A549 (cell line): ENCODE measurements around the gene DLG2. TPM values are rescaled to one million over a fixed set of nuclear protein-coding genes. Genes with fewer than 3 reads are reported as not detected.

Experiments
- ATAC-seq, 2 experiments: fragments of 200-7000 bp in 1 of 2; fragments of >200 bp in 1 of 2; cut with Nextera tagmentation in 1 of 2; cut with Tn5 transposase in 1 of 2; 3 replicates each; pipeline versions ENCODE4 v1.8.0 to v1.9.1; 2018 to 2020; ENCODE audit warnings: mild to moderate bottlenecking in 1 of 2, moderate library complexity in 1 of 2
- CTCF ChIA-PET: fragments of 300-600 bp; sonication (Branson Sonifier 250); formaldehyde crosslinking; extraction: SDS; loops from one replicate; lab custom pipeline; 2021; ENCODE audit warnings: antibody characterized with exemption, inconsistent platforms; lab: Yijun Ruan, JAX
- POLR2A ChIA-PET: fragments of 350-600 bp; formaldehyde crosslinking; extraction: SDS; loops from one replicate; lab custom pipeline; 2021; ENCODE audit warnings: antibody characterized with exemption, inconsistent platforms; lab: Yijun Ruan, JAX
- DNase-seq, 2 experiments: peaks; one replicate each; pipeline versions ENCODE4 v3.0.0 to v3.0.0-alpha.2; 2011 to 2016; ENCODE audit warnings: low read depth in 1 of 2, low spot score in 1 of 2
- FAIRE-seq: peaks from 2 replicates; lab custom pipeline; 2011; peaks lifted over from hg19 to GRCh38; lab: Jason Lieb, UNC
- H3K27ac ChIP-seq, 2 experiments: fragments of >200 bp; sonication (Bioruptor Twin); formaldehyde crosslinking; 3 replicates each; pipeline ENCODE4 v1.5.1; 2016 to 2017
- H3K4me1 ChIP-seq: fragments of >200 bp; sonication (Bioruptor Twin); formaldehyde crosslinking; 3 replicates; pipeline ENCODE4 v1.6.1; 2016
- H3K4me2 ChIP-seq: fragments of >200 bp; sonication (Bioruptor Twin); formaldehyde crosslinking; 3 replicates; pipeline ENCODE4 v1.6.1; 2016
- H3K4me3 ChIP-seq: fragments of >200 bp; sonication (Bioruptor Twin); formaldehyde crosslinking; 3 replicates; pipeline ENCODE4 v1.5.1; 2016
- H3K9me3 ChIP-seq: fragments of >200 bp; sonication (Bioruptor Twin); formaldehyde crosslinking; 3 replicates; pipeline ENCODE4 v1.6.1; 2016
- BCL3 ChIP-seq: fragments of >200 bp; sonication (Bioruptor Twin); formaldehyde crosslinking; IDR thresholded peaks from 3 replicates; pipeline ENCODE4 v1.6.1; 2016
- BHLHE40 ChIP-seq: IDR thresholded peaks from 2 replicates; pipeline ENCODE4 v1.6.1; 2012; ENCODE audit warnings: low read depth, low read length, inconsistent platforms
- CBX8 ChIP-seq: fragments of 200-600 bp; sonication (generic); IDR thresholded peaks from 2 replicates; pipeline ENCODE4 v1.6.1; 2016
- CEBPB ChIP-seq, 2 experiments: fragments of >200 bp in 1 of 2; sonication (Bioruptor Twin) in 1 of 2; formaldehyde crosslinking in 1 of 2; IDR thresholded peaks; 2 replicates each; pipeline ENCODE4 v1.6.1; 2012 to 2016
- CHD2 ChIP-seq: fragments of 150-350 bp; IDR thresholded peaks from 2 replicates; pipeline ENCODE4 v1.6.1; 2014; ENCODE audit warnings: low read length; ENCODE audit not compliant: partially characterized antibody
- CTCF ChIP-seq: fragments of >200 bp; sonication (Bioruptor Twin); formaldehyde crosslinking; IDR thresholded peaks from 3 replicates; pipeline ENCODE4 v1.5.1; 2016
- EHMT2 ChIP-seq: fragments of 200-600 bp; sonication (generic); IDR thresholded peaks from 2 replicates; pipeline ENCODE4 v1.6.1; 2016; ENCODE audit warnings: antibody characterized with exemption, low read depth, mild to moderate bottlenecking, moderate library complexity
- ELK1 ChIP-seq: fragments of 150-350 bp; IDR thresholded peaks from 2 replicates; pipeline ENCODE4 v1.6.1; 2014; ENCODE audit warnings: low read depth, mild to moderate bottlenecking, low read length
- EP300 ChIP-seq, 2 experiments: fragments of >200 bp; sonication (Bioruptor Twin); formaldehyde crosslinking; IDR thresholded peaks; 2 replicates in 1 of 2; 3 replicates in 1 of 2; pipeline ENCODE4 v1.6.1; 2016 to 2017
- HDAC2 ChIP-seq: fragments of 200-600 bp; sonication (generic); IDR thresholded peaks from 2 replicates; pipeline ENCODE4 v1.6.1; 2016
- HES2 ChIP-seq: fragments of >200 bp; sonication (Bioruptor Twin); formaldehyde crosslinking; IDR thresholded peaks from 2 replicates; pipeline ENCODE4 v1.6.1; 2016
- HEYL ChIP-seq: fragments of 250-450 bp; sonication (Bioruptor Pico); IDR thresholded peaks from 2 replicates; pipeline ENCODE4 v1.8.0; 2021; ENCODE audit warnings: mild to moderate bottlenecking, moderate library complexity
- HOXA7 ChIP-seq: fragments of 250-450 bp; sonication (Bioruptor Pico); IDR thresholded peaks from 2 replicates; pipeline ENCODE4 v1.5.0; 2020; ENCODE audit warnings: mild to moderate bottlenecking, moderate library complexity
- JUNB ChIP-seq: fragments of >200 bp; sonication (Bioruptor Twin); formaldehyde crosslinking; IDR thresholded peaks from 2 replicates; pipeline ENCODE4 v1.6.1; 2016
- KDM1A ChIP-seq: fragments of 200-600 bp; sonication (generic); IDR thresholded peaks from 2 replicates; pipeline ENCODE4 v1.6.1; 2016; ENCODE audit warnings: low read depth, mild to moderate bottlenecking
- KDM5A ChIP-seq: fragments of 200-600 bp; sonication (generic); IDR thresholded peaks from 2 replicates; pipeline ENCODE4 v1.6.1; 2016; ENCODE audit warnings: antibody characterized with exemption, mild to moderate bottlenecking
- MAFK ChIP-seq: fragments of 450-650 bp; IDR thresholded peaks from 2 replicates; pipeline ENCODE4 v1.6.1; 2014; ENCODE audit not compliant: partially characterized antibody
- POLR2A ChIP-seq: IDR thresholded peaks from 2 replicates; pipeline ENCODE4 v1.6.1; 2012; ENCODE audit warnings: mild to moderate bottlenecking, low read length
- RAD21 ChIP-seq, 2 experiments: fragments of >200 bp in 1 of 2; sonication (Bioruptor Twin) in 1 of 2; formaldehyde crosslinking in 1 of 2; IDR thresholded peaks in 1 of 2; conservative IDR thresholded peaks in 1 of 2; 2 replicates in 1 of 2; 3 replicates in 1 of 2; pipeline ENCODE4 v1.6.1; 2012 to 2018; ENCODE audit warnings: inconsistent platforms in 1 of 2
- RARB ChIP-seq: fragments of 250-450 bp; sonication (Bioruptor Pico); IDR thresholded peaks from 2 replicates; pipeline ENCODE4 v1.8.0; 2021; ENCODE audit warnings: mild to moderate bottlenecking, moderate library complexity
- RCOR1 ChIP-seq: fragments of 150-350 bp; IDR thresholded peaks from 2 replicates; pipeline ENCODE4 v1.6.1; 2014; ENCODE audit warnings: antibody characterized with exemption, low read length, low read depth
- SMC3 ChIP-seq: fragments of >200 bp; sonication (Bioruptor Twin); formaldehyde crosslinking; IDR thresholded peaks from 3 replicates; pipeline ENCODE4 v1.6.1; 2018; ENCODE audit warnings: inconsistent platforms
- TFCP2L1 ChIP-seq: fragments of 250-450 bp; sonication (Bioruptor Pico); IDR thresholded peaks from 2 replicates; pipeline ENCODE4 v1.5.0; 2021; ENCODE audit warnings: mild to moderate bottlenecking
- WGBS: methylation state at CpG from one replicate; pipeline ENCODE4 v1.1.6; 2017; ENCODE audit errors: missing lambda C conversion rate; 5-methylcytosine and 5-hydroxymethylcytosine counted together
- polyA plus RNA-seq, 4 experiments: library from polyadenylated mRNA; depleted of rRNA in 3 of 4; stranded (reverse); fragments of >200 nt; fragmentation: RNase III in 1 of 4; extraction: RNeasy Plus Mini Kit Qiagen cat#74134 plus additional on column Dnase treatment in 1 of 4; gene quantifications; 2 replicates in 3 of 4; 3 replicates in 1 of 4; pipeline ENCODE4 v1.2.3, GENCODE V29; 2011 to 2017
- TF ChIP-seq, protein P1 (sequence below): IDR thresholded peaks from 2 replicates; pipeline ENCODE4 v1.6.1; 2012

The DLG2 gene
- polyA plus RNA-seq, 2 of the 4 experiments (the other 2 are of a cell fraction) = 0.26 to 0.79 TPM

GRCh38 chr11:83427943-83428342 is 2199.2 kb downstream of the DLG2 start:
- Histone ChIP-seq H3K4me3 (no peak overlapping the region), H3K9me3 (no peaks in the 10 kb centered on the region), H3K27ac (no peak overlapping the region), H3K4me1 (no peaks in the 10 kb centered on the region), H3K4me2 (no peak overlapping the region)
- TF ChIP-seq TFCP2L1 (no peak), HDAC2 (no peak), POLR2A (no peak), CTCF (no peak), SMC3 (no peak), EHMT2 (no peak), BHLHE40 (no peak), RARB (CRISPR knock-in tag) (no peak), RAD21 (conservative IDR thresholded peaks at IDR 0.05 in 1 of 2, IDR thresholded peaks at IDR 0.05 in 1 of 2) (no peak)
- POLR2A ChIA-PET = no interaction called here
- FAIRE-seq (no peak), ATAC-seq (no peak), DNase-seq (no peak)
- CTCF ChIA-PET = no interaction called here
- 0% methylated on average over 2 of the region's 2 CpGs for WGBS

DNA sequence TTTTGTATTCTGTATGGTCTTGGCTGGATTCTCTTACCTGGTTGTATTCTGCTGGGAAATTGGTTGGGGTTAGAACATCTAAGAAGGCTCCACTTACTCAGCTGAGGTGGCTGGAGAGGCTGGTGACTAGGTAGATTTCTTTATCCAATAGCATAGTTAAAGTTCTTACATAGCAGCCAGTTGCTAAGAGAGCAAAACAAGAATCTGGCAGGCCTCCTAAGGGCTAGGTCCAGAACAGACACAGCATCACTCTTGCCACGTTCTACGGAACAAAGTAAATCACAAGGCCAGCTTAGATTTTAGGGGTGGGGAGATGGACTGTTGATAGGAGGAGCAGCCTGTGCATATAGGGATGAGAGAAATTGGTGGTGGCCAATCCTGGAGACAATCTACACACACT is 2199.6 kb downstream of the DLG2 start:
- Histone ChIP-seq H3K27ac (no peak overlapping the region), H3K4me1 (no peaks in the 10 kb centered on the region), H3K9me3 (no peaks in the 10 kb centered on the region), H3K4me3 (no peak overlapping the region), H3K4me2 (no peak overlapping the region)
- no peak for ATAC-seq
- 40% methylated on average over 2 of the region's 2 CpGs for WGBS
- ChIA-PET POLR2A (no interaction called here), CTCF (no interaction called here)
- no peak for DNase-seq
- FAIRE-seq = no peak
- TF ChIP-seq HDAC2 = no peak
- no peak for TF ChIP-seq ELK1
- TF ChIP-seq MAFK = no peak
- TF ChIP-seq HES2 = no peak
- no peak for TF ChIP-seq CEBPB (IDR thresholded peaks at IDR 0.05)
- no peak for TF ChIP-seq RARB (CRISPR knock-in tag)
- no peak for TF ChIP-seq CBX8
- no peak for TF ChIP-seq RCOR1
- no peak for TF ChIP-seq HOXA7 (CRISPR knock-in tag)
- TF ChIP-seq HEYL (CRISPR knock-in tag) = no peak
- TF ChIP-seq, protein P1, sequence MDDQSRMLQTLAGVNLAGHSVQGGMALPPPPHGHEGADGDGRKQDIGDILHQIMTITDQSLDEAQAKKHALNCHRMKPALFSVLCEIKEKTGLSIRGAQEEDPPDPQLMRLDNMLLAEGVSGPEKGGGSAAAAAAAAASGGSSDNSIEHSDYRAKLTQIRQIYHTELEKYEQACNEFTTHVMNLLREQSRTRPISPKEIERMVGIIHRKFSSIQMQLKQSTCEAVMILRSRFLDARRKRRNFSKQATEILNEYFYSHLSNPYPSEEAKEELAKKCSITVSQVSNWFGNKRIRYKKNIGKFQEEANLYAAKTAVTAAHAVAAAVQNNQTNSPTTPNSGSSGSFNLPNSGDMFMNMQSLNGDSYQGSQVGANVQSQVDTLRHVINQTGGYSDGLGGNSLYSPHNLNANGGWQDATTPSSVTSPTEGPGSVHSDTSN = no peak
- TF ChIP-seq KDM5A = no peak
- no peak for TF ChIP-seq KDM1A
- no peak for TF ChIP-seq EP300 (IDR thresholded peaks at IDR 0.05)
- TF ChIP-seq, all 56 proteins: peak for 0

DNA sequence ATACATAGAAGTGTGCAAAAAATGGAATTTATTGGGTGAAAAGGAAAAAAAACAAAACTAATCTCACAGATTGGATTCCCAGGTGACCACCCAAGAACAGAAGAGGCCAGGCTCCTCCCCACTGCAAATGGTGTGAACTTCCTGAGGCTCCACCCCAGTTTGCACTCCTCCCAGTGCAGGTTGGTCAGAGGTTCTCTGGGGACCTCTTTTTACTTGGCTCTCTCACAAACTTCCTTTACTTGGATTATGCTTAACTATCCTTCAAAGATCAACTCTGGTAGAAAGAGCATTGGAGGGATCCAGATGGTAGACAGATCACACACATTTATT is 2202.0 kb downstream of the DLG2 start:
- no peaks in the 10 kb centered on the region for H3K9me3 ChIP-seq
- H3K4me3 ChIP-seq = no peak overlapping the region
- H3K4me1 ChIP-seq = no peaks in the 10 kb centered on the region
- no peak for DNase-seq
- ChIA-PET CTCF (no interaction called here), POLR2A (no interaction called here)
- ATAC-seq = no peak
- no peak for TF ChIP-seq RARB (CRISPR knock-in tag)
- no peak for TF ChIP-seq JUNB
- TF ChIP-seq CHD2 = no peak
- TF ChIP-seq BCL3 = no peak
- TF ChIP-seq CBX8 = no peak
- H3K4me2 ChIP-seq = no peak overlapping the region
- no peak overlapping the region for H3K27ac ChIP-seq
- no peak for FAIRE-seq
